ENCODE measurements around the gene SUSD1.

The SUSD1 gene

GRCh38 chr9:112037281-112038016, 137.6 kb downstream of the SUSD1 start:
- Histone ChIP-seq H3K4me1 (ENCODE audit: insufficient read depth, low read length, poor library complexity, severe bottlenecking) (peaks cover 21% of the 10 kb centered on the region), H3K4me2 (ENCODE audit: low read depth, low read length, poor library complexity, severe bottlenecking) (no peak overlapping the region), H3F3A (ENCODE audit: low read depth) (peaks cover 4% of the 10 kb centered on the region; the same call in 1 of the 2 replicates), H4K20me1 (ENCODE audit: insufficient read depth, low read length, poor library complexity, severe bottlenecking) (peaks cover 14% of the 10 kb centered on the region), H3K79me2 (ENCODE audit: insufficient read depth, low read length) (no peaks in the 10 kb centered on the region), H3K9me3 (ENCODE audit: insufficient read depth, low read depth, low read length) (no peaks in the 10 kb centered on the region), H3K9me2 (replicated peaks; ENCODE audit: low read depth, low read length) (no peaks in the 10 kb centered on the region), H3K36me3 (ENCODE audit: insufficient read depth, low read length) (no peaks in the 10 kb centered on the region), H3K4me3 (ENCODE audit: low read length, poor library complexity, severe bottlenecking) (no peak overlapping the region), H3K9ac (ENCODE audit: low read depth, low read length, poor library complexity, severe bottlenecking) (no peak overlapping the region), H2AFZ (ENCODE audit: low read length) (no peak overlapping the region), H3K27me3 (ENCODE audit: insufficient read depth, low read length, poor library complexity, severe bottlenecking) (peaks cover 15% of the 10 kb centered on the region)
- no peak for TF ChIP-seq CTCF (conservative IDR thresholded peaks at IDR 0.05; ENCODE audit: low read length)
- peak; percentile 94 for TF ChIP-seq EZH2phosphoT487 (IDR thresholded peaks at IDR 0.05; ENCODE audit: borderline replicate concordance)

- Histone ChIP-seq H3K9me2 (replicated peaks; ENCODE audit: low read depth, low read length) (no peaks in the 10 kb centered on the region), H4K20me1 (ENCODE audit: insufficient read depth, low read length, poor library complexity, severe bottlenecking) (peaks cover 14% of the 10 kb centered on the region), H3K36me3 (ENCODE audit: insufficient read depth, low read length) (no peaks in the 10 kb centered on the region), H3K4me3 (ENCODE audit: low read length, poor library complexity, severe bottlenecking) (no peak overlapping the region), H3K4me1 (ENCODE audit: insufficient read depth, low read length, poor library complexity, severe bottlenecking) (peaks cover 16% of the 10 kb centered on the region), H2AFZ (ENCODE audit: low read length) (no peak overlapping the region), H3K79me2 (ENCODE audit: insufficient read depth, low read length) (no peaks in the 10 kb centered on the region), H3K9ac (ENCODE audit: low read depth, low read length, poor library complexity, severe bottlenecking) (no peak overlapping the region), H3F3A (ENCODE audit: low read depth) (peaks cover 4% of the 10 kb centered on the region; the same call in 1 of the 2 replicates), H3K9me3 (ENCODE audit: insufficient read depth, low read depth, low read length) (no peaks in the 10 kb centered on the region), H3K27me3 (ENCODE audit: insufficient read depth, low read length, poor library complexity, severe bottlenecking) (peaks cover 15% of the 10 kb centered on the region), H3K4me2 (ENCODE audit: low read depth, low read length, poor library complexity, severe bottlenecking) (no peak overlapping the region)
- TF ChIP-seq EZH2phosphoT487 (IDR thresholded peaks at IDR 0.05; ENCODE audit: borderline replicate concordance) (no peak), CTCF (conservative IDR thresholded peaks at IDR 0.05; ENCODE audit: low read length) (no peak)
These were observed 139.8 kb downstream of the SUSD1 start for GRCh38 chr9:112035166-112035826.

GRCh38 chr9:112034216-112034611, 140.9 kb downstream of the SUSD1 start:
- Histone ChIP-seq H3K36me3 (ENCODE audit: insufficient read depth, low read length) (no peaks in the 10 kb centered on the region), H3K79me2 (ENCODE audit: insufficient read depth, low read length) (no peaks in the 10 kb centered on the region), H3K4me3 (ENCODE audit: low read length, poor library complexity, severe bottlenecking) (no peak overlapping the region), H3K9me2 (replicated peaks; ENCODE audit: low read depth, low read length) (no peaks in the 10 kb centered on the region), H4K20me1 (ENCODE audit: insufficient read depth, low read length, poor library complexity, severe bottlenecking) (peaks cover 14% of the 10 kb centered on the region), H3K27me3 (ENCODE audit: insufficient read depth, low read length, poor library complexity, severe bottlenecking) (peaks cover 15% of the 10 kb centered on the region), H3K9ac (ENCODE audit: low read depth, low read length, poor library complexity, severe bottlenecking) (no peak overlapping the region), H3K4me1 (ENCODE audit: insufficient read depth, low read length, poor library complexity, severe bottlenecking) (peaks cover 16% of the 10 kb centered on the region), H3F3A (ENCODE audit: low read depth) (peaks cover 4% of the 10 kb centered on the region; the same call in 1 of the 2 replicates), H2AFZ (ENCODE audit: low read length) (no peak overlapping the region), H3K4me2 (ENCODE audit: low read depth, low read length, poor library complexity, severe bottlenecking) (no peak overlapping the region), H3K9me3 (ENCODE audit: insufficient read depth, low read depth, low read length) (no peaks in the 10 kb centered on the region)
- TF ChIP-seq CTCF (conservative IDR thresholded peaks at IDR 0.05; ENCODE audit: low read length) = no peak
- no peak for TF ChIP-seq EZH2phosphoT487 (IDR thresholded peaks at IDR 0.05; ENCODE audit: borderline replicate concordance)

Measured in Loucy (cell line).